GM18867 (cell line): ENCODE results near the gene OTUB2.
A peak's percentile ranks its signal among the peaks of the same experiment; 100 is the strongest.

Source experiments
- ATAC-seq: cut with Tn5 transposase; IDR thresholded peaks from one replicate; pipeline ENCODE4 v1.9.1; 2021; ENCODE audit warnings: mild to moderate bottlenecking, moderate library complexity; ENCODE audit not compliant: unreplicated experiment

OTUB2 gene

DNA sequence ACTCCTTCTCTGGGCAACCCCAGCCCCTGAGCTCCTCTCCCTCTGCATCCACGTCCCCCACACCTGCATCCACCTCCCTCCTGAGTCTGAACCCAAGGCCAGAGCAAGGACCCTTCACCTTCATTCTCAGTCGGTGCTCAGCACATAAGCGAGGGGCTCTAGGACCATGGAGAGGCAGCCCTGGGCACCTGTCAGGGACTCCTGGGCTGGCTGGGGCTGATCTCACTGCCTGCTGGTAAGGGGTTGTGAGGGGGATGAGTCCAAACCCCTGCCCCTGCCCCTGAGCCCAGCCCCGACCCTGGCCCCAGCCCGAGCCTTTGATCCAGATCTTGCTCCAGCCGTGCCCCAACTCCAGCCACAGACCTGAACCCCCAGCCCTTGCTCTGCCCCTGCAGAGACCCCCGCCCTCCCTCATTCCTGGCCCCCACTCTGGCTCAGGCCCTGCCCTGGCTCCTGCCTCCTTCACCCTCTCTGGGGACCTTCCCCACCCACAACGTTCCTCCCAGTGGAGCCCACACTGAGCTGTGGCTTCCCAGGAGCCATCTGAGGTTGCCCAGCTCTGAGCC lies 29.9 kb upstream of the OTUB2 start:
- ATAC-seq = no peak

DNA sequence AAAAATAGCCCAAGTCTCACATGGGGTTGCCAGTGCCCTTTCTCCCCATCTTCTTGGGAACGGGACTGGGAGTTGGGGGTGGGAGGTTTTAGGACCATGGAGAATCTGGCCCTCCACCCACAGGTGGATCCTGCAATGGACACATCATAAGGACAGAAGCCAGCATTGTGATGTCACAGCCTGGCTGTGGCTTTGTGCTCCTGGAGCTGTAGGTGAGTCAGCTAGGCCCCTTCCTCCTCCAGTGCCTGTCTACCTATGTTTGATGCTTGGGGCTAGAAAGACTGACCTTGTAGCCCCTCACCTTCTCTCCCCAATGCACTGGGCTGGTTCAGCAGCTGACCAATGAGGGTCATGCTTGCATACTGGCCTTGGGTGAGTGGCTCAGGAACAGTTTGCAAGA lies 29.1 kb upstream of the OTUB2 start, which contains the start of gene CCDC197:
Gene CCDC197 (plus strand): TSS at position 220 of the 400 bp plus-strand sequence. CDS start 831 bp downstream, outside the sequence.
- ATAC-seq = no peak

DNA sequence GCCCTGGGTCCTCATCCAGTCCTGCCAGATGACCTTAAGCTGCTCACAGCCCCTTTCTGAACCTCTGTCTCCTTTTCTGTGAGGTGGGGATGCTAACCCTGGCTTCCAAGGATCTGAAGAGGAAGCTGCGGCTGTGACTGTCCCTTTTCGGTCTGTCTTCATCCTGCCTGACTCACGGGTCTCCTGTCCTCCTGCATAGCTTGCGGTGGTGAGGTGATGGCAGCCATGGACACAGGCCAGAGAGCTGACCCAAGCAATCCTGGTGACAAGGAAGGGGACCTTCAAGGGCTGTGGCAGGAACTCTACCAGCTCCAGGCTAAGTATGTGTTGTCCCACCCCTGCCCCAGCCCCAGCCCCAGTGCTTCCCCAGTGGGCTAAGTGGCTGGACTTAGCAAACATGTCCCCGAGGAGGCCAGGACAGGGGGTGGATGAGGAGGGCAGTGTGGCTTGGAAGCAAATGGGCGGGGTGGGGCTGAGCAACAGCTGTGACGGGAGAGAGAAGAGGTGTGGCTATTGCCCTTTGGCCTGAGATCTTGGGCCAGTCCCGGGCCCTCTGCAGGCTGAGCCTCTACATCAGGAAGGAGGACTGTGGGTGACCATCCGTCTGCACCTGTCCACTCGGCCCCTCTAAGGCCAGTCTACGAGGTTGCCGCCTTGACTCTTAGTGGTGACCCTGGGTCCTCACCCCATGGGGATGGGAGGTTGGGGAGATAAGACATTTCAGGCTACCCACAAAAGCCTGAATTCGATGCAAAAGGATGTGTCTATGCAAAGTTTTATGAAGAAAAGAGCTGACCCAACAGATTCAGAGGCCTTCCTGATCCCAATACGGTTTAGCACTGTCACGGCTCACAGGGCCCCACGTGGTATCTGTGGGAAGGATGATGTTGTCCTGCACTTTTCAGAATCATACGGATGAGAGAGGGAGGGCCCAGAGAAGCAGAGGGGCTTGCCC lies 27.9 kb upstream of the OTUB2 start:
- no peak for ATAC-seq

DNA sequence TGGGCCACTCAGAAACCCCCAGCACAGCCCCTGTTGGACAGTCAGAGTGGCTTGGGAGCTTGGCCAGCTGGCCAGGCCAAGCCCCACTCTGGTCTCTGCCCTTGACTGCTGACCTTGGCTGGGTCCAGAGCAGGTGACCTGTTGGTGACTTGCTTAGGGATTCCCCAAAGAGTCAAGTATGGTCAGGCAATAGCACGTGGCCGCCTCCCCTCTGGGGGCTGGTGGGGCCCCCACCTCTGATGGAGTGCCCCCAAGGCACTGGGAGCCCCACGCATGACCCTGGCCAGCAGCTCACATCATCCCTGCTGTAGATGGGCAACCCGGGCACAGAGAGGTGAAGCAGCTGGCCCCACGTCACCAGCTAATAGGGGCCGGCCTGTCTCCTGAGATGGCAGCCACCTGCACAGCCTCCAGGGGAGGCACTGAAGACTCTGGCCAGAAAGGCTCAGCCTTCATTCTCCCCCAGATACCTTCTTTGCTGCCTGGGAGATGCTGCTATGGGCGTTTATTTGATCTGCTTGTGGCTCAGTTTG lies 27.2 kb upstream of the OTUB2 start:
- ATAC-seq = no peak

DNA sequence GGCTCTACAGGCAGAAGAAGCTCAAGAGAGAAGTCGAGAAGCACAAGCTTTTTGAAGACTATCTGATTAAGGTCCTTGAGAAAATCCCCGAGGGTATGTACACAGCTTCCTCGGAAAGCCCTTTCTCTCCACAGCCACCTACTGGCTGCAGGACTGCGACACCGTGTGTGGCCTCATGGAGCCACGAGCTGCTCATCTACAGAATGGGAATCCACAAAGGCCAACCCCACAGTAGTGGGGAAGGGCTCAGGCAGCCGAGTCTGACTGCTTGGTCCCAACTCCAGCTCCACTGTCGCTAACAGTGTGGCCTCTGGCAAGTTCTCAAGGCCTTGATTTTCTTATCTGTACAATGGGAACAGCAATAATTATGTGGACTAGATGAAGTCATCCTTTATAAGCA lies 26.6 kb upstream of the OTUB2 start:
- no peak for ATAC-seq

DNA sequence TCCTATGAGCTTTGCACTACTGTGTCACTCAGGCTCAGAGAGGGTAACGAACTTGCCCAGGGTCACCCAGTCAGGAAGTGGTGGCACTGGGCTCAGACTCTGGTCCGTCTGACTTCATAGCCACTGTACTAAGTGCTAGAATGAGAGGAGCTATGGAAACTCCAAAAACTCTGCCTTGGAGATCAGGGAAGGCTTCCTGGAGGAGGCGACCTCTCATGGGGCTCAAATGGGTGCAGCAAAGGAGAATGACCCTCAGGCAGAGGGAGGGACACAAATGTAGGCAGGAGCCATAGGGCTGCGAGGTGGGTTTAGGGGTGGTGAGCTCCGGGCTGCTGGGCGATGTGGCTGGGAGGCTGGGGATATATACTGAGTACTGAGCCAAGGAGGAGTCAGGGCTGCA lies 25.9 kb upstream of the OTUB2 start:
- ATAC-seq = no peak

DNA sequence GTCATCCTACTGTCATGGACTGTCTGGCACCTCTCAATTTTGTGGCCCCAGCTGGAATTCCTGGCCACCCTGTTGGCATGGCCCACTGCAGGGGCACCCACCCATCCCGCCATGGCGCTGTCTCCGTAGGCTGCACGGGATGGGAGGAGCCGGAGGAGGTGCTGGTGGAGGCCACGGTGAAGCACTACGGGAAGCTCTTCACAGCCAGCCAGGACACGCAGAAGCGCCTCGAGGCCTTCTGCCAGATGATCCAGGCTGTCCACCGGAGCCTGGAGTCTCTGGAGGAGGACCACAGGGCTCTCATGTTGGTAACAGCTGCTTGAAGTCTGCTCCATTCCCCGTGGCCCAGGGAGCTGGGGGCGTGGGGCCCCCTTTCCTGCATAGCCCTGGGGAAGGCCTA lies 25.1 kb upstream of the OTUB2 start:
- no peak for ATAC-seq

DNA sequence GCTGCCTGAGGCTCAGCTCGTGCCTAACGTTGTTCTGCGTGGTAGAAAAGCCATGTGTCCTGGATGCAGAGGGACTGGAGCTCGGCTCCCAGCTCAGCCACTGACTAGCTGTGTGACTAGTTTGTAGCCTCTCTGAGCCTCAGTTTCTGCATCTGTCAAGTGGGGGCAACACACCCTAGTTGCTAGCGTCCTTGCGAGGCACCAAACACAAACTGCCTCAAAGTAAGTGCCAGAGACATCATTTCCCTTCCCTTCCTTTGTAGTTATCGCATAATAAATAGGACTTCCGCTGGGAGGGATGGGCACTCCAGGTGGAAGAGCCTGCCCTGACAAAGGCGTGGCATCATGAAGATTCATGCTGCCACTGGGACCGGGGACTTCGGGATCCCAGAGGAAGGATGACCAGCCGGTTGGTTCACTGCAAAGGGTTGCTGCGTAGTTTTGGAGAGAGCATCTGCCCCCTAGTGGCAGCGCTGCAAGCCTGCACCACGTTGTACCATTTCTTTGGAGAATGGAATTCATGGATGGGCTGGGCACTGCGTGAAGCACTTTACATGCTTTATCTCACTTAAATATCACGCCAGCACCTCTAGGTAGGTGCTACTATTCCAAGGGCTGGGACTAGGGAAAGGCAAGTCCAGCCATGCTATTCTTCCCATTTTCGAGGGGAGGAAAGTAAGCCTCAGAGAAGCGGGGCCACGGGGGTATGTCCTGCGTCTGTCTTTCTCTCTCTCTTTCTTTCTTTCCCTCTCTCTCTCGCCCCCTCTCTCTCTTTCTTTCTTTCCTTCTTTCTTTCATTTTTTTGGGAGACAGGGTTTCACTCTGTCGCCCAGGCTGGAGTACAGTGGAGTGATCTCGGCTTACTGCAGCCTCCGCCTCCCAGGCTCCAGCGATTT lies 24.4 kb upstream of the OTUB2 start:
- no peak for ATAC-seq

DNA sequence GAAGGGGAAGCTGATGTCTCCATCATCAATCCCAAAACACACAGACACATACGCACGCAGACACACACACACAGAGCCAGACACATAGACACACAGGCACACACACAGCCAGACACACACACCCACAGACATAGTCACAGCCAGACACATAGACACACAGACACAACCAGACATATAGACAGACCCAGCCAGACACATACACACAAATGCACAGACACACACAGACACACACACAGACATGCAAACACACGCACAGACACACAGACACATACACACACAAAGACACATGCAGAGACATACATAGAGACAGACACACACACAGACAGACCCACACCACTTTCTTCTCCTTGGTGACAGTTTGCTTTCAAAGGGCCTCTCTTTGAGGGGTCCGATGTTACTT lies 22.7 kb upstream of the OTUB2 start:
- no peak for ATAC-seq

DNA sequence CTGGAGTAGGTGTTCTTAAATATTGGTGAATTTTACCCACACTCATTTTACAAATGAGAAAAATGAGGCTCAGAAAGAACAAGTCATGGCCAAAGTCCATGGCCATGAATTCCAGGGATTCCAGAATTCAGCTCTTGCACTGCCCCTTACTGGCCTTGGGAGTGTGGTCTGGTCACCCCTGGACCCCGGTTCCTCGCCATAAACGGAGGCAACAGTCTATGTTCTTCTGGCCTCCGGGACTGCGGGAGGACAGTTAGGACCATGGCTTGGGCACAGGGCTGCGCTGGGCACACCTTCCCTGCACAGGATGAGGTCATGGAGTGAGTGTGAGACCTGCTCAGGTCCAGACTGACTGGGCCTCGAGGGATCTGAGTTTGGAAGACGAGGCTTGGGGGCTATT lies 22.1 kb upstream of the OTUB2 start:
- no peak for ATAC-seq

DNA sequence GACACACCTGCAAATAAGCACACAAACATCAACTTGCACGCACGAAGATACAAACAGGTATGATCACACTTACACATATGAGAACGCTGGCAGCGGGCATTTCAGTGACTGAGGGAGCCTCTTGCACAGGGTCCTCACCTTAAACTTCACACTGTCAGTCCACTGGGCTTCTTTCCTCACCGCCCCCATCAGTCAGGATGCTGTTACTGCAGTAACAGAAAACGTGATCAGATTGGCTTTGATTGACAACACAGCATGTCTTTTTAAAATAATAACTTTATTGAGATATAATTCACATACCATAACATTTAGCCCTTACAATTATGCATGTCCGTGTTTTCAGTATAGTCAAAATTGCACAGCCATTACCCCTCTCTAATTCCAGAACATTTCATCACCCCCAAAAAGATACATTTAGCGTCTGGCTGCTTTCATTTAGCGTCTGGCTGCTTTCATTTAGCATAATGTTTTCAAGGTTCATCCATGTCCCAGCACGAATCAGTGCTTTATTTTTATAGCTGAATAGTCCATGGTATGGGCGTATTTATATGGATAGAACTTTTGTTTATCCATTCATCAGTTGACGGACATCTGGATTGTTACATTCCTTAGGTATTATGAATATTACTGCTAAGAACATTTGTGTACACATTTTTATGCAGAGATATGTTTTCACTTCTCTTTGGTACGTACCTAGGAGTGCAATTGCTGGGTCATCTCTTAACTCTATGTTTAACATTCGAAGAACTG lies 20.6 kb upstream of the OTUB2 start:
- no peak for ATAC-seq

DNA sequence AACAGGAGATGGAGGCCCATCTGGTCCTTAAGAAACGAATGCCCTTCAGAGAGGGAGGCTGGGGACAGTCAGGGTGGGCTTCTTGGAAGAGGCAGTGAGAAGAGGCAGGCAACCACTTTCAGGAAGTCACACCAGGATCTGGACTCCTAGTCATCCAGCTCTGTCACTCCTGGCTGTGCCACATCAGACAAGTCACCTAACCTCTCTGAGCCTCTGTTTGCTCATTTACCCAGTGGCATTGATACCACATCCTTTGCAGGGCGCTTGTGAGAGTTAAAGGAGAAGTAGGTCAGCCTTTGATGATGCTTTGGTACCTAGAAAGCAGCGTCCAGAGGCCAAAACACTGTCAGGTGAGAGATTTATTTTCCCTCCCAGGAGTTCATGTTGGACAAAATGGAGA lies 17.9 kb upstream of the OTUB2 start:
- ATAC-seq = no peak

DNA sequence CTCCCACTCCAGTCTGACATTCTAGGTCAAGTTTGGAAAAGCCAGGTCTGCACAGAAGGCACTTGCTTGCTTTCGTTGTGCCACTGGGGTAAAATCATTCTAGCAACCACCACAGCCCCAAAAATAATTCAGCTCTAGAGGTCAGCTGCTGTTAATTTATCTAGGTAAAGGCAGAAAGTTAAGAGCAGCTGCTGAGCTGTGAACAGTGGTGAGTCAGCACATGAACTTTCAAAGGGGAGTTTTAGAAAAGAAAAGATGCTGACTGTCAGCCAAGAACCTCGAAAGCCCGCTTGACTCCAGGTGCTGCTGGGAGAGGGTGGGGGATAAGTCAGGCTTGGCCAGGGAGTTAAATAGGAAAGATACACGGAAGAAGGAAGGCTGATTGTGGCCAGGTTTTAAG lies 16.4 kb upstream of the OTUB2 start:
- peak; percentile 63 for ATAC-seq

DNA sequence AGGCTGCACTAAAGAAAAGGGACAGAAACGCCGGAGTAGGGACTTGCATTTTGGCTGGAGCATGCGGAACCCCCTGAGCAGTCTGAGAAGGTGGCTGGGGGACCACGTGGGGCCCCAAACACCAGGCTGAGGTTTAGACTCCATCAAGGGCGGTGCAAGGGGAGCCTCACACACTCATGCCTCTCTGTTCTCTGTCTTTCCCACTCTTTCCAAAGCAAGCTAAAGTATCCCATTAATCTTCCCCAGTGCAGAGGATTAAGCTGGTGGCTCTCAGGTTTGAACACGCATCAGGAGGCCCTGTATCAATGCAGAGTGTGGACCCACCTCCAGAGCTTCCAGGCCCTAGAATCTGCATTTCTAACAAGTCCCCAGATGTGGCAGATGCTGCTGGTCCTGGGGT lies 15.5 kb upstream of the OTUB2 start:
- ATAC-seq = no peak

DNA sequence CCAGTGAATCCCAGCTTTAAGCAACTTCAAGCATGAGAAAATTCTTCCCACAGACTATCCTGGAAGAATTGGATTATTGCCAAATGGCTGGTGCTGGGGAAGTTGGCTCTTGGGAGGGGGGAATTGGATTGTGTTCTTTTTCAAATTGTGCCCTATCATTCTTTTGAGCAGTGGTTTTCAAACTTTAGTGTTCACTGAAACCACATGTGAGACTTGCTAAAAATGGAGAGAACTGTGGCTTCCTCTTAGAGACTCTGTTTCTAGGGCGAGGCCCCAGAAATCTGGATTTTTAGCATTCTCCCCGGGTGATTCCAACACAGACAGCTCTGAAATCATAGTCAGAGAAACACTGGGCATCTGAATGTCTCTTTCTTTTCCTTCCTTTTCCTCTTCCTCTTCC lies 14.3 kb upstream of the OTUB2 start:
- no peak for ATAC-seq

DNA sequence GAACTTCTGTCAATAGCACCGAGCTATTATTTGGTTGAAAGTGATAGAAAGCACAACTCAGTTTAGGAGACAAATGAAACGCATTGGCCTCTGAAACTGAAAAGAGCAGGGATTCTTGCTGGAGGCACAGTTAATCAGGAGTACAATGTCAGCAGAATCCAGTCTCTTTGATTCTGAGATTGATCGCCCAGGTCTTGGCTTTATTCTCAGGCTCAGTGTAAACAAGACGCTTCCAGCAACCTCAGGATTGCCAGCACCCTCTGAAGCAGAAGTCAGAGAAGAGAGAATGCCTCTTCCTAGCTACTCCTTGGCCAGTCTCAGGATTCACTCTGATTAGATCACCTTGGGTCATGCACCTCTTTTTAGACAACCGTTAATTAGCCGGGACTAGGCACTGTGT lies 11.8 kb upstream of the OTUB2 start:
- no peak for ATAC-seq

DNA sequence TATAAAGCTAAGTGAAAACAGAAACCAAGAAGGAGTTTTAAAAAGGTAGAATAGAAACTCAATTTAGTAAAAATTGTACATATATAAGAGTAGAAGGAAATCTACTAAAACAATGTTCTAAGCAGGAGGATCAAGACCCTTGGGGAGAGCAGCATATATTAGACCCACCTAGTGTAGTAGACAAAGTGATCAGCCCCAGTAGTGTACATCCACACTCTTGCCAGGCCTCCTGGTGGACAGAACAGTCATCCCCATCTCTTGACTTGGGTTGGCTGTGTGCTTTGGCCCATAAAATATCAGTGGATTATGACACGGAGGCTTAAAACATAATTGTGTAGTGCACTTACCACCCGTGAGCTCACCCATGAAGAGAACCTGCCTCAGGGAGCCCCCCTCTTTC lies 10.9 kb upstream of the OTUB2 start:
- no peak for ATAC-seq

DNA sequence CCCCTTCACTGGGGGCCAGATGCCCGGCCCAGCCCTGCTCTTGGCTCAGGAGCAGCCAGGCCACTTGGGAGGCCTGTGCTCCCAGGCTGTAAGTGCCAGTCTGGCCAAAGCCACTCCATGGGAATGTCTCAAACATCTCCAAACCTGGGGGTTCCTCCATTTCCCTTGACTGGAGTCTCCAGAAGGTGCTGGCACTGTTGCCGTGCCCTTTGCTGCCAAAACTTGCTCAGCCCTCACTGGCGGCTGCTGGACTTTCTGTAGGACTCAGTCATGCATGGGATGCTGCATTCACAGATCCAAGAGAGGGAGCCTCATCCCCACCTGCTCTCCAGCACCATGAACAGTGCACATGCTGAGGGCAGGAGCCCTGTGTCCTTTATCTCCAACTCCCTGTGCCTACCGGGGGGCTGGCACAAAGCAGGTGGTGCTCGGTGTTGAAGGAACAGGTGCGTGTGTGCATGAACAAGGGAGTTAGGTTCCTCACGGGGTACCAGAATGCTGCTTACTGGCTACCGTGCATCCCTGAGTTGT lies 9.6 kb upstream of the OTUB2 start:
- ATAC-seq = no peak

DNA sequence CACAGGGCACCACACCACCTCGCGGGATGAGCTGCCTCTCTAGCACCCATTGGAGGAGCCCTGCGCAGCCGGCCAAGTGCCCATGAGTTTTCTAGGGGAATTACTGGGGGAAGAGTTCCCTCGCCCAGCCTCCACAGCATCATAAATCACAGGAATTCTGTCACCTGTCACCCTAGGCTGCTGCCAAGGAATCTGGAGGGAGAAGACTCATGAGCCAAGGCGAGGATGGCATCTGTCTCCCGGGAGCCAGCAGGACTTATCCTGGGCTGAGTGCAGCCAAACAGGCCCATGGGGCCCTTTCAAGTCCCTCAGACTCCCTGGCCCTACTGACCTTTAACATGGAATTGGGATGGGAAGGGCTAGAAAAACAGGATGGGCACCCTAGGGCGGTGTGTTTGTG lies 7.8 kb upstream of the OTUB2 start:
- no peak for ATAC-seq

DNA sequence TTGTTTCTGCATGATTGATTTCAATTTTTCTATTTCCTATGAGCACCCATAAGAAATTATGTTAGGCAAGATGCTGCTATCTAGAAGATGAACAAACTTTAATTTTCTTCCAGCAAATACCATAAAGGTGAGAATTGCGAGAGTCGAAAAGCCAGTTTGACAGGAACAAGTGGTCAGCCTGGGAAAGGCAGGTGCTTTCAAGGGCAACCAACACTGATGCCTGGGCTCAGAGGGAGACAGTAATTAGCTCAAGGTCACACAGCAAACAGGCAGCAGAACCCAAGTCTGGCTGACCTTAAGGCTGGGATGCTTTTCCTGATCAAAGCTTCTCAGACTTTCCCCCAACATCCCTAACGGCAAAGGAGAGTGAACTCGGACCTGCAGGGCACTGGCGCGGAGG lies 6.8 kb upstream of the OTUB2 start:
- ATAC-seq = no peak
